Mesenchymal stem cell (in vitro differentiated cells and primary cell): ENCODE data around the gene LONRF3.
"Not testable (repeated sequence)": the region's sequence is repeated elsewhere in the genome, so short reads cannot be mapped to it uniquely, and the experiment has no call there.

Experiments
- DNase-seq: peaks from one replicate; pipeline ENCODE4 v3.0.0-alpha.2; 2013
- H2AFZ ChIP-seq: one replicate; pipeline ENCODE4 v1.6.1; 2013; ENCODE audit warnings: low read depth, mild to moderate bottlenecking, control low read depth, inconsistent platforms, low read length, moderate library complexity
- H2AK5ac ChIP-seq: 2 replicates; pipeline ENCODE4 v1.6.1; 2013; ENCODE audit warnings: low read length, moderate library complexity, mild to moderate bottlenecking, inconsistent platforms; ENCODE audit not compliant: severe bottlenecking
- H2BK120ac ChIP-seq: one replicate; pipeline ENCODE4 v1.6.1; 2013; ENCODE audit warnings: low read depth, mild to moderate bottlenecking, inconsistent platforms, low read length, moderate library complexity
- H2BK12ac ChIP-seq, 2 experiments: one replicate each; pipeline ENCODE4 v1.6.1; 2013; ENCODE audit warnings: inconsistent platforms in 2 of 2, low read length in 2 of 2, mild to moderate bottlenecking in 2 of 2, moderate library complexity in 2 of 2, control low read depth in 1 of 2
- H2BK15ac ChIP-seq: one replicate; pipeline ENCODE4 v1.6.1; 2013; ENCODE audit warnings: mild to moderate bottlenecking, low read depth, inconsistent platforms; ENCODE audit not compliant: poor library complexity, severe bottlenecking
- H2BK5ac ChIP-seq: 2 replicates; pipeline ENCODE4 v1.6.1; 2013; ENCODE audit warnings: low read depth, mild to moderate bottlenecking, low read length, control low read depth, inconsistent platforms; ENCODE audit not compliant: poor library complexity, severe bottlenecking
- H3K14ac ChIP-seq, 2 experiments: one replicate each; pipeline ENCODE4 v1.6.1; 2013; ENCODE audit warnings: inconsistent platforms in 2 of 2, low read length in 2 of 2, control low read depth in 1 of 2, mild to moderate bottlenecking in 1 of 2, moderate library complexity in 1 of 2
- H3K18ac ChIP-seq, 2 experiments: one replicate each; pipeline ENCODE4 v1.6.1; 2013; ENCODE audit warnings: inconsistent platforms in 2 of 2, low read length in 2 of 2, control low read depth in 1 of 2, low read depth in 1 of 2, mild to moderate bottlenecking in 1 of 2
- H3K23ac ChIP-seq, 2 experiments: one replicate each; pipeline ENCODE4 v1.6.1; 2013; ENCODE audit warnings: inconsistent platforms in 2 of 2, low read length in 2 of 2, mild to moderate bottlenecking in 2 of 2, moderate library complexity in 2 of 2, control low read depth in 1 of 2
- H3K27ac ChIP-seq: 2 replicates; pipeline ENCODE4 v1.5.1; 2013; ENCODE audit warnings: mild to moderate bottlenecking, moderate library complexity, low read length, control low read depth, inconsistent platforms; ENCODE audit not compliant: poor library complexity, severe bottlenecking
- H3K27me3 ChIP-seq, 2 experiments: 2 replicates each; pipeline versions ENCODE4 v1.6.1 to v1.7.0; 2013; ENCODE audit warnings: low read length in 2 of 2, mild to moderate bottlenecking in 2 of 2, moderate library complexity in 2 of 2, control low read depth in 1 of 2, inconsistent platforms in 1 of 2; ENCODE audit not compliant: control insufficient read depth in 1 of 2, insufficient read depth in 1 of 2
- H3K36me3 ChIP-seq, 2 experiments: 2 replicates each; pipeline versions ENCODE4 v1.6.1 to v1.7.0; 2013; ENCODE audit warnings: low read length in 2 of 2, control low read depth in 1 of 2, inconsistent platforms in 1 of 2, low read depth in 1 of 2, mild to moderate bottlenecking in 1 of 2; ENCODE audit not compliant: insufficient read depth in 2 of 2, control insufficient read depth in 1 of 2
- H3K4ac ChIP-seq, 2 experiments: one replicate each; pipeline ENCODE4 v1.6.1; 2013; ENCODE audit warnings: inconsistent platforms in 2 of 2, low read length in 2 of 2, mild to moderate bottlenecking in 2 of 2, moderate library complexity in 2 of 2, control low read depth in 1 of 2, low read depth in 1 of 2
- H3K4me1 ChIP-seq: 2 replicates; pipeline ENCODE4 v1.6.1; 2013; ENCODE audit warnings: low read depth, low read length, control low read depth; ENCODE audit not compliant: control insufficient read depth, insufficient read depth
- H3K4me2 ChIP-seq: 2 replicates; pipeline ENCODE4 v1.6.1; 2013; ENCODE audit warnings: low read length, mild to moderate bottlenecking, inconsistent platforms; ENCODE audit not compliant: poor library complexity, severe bottlenecking
- H3K4me3 ChIP-seq, 2 experiments: 2 replicates each; pipeline versions ENCODE4 v1.5.1 to v1.7.0; 2013; ENCODE audit warnings: low read length in 2 of 2, mild to moderate bottlenecking in 2 of 2, control low read depth in 1 of 2, low read depth in 1 of 2; ENCODE audit not compliant: insufficient read depth in 1 of 2
- H3K79me1 ChIP-seq: replicated peaks from 2 replicates; pipeline ENCODE4 v1.6.1; 2013; ENCODE audit warnings: mild to moderate bottlenecking, control low read depth, low read length, inconsistent platforms; ENCODE audit not compliant: poor library complexity, severe bottlenecking
- H3K9ac ChIP-seq: 2 replicates; pipeline ENCODE4 v1.7.0; 2013; ENCODE audit warnings: mild to moderate bottlenecking, low read length, moderate library complexity
- H3K9me3 ChIP-seq: 2 replicates; pipeline ENCODE4 v1.7.0; 2013; ENCODE audit warnings: mild to moderate bottlenecking, low read length; ENCODE audit not compliant: control insufficient read depth
- H4K8ac ChIP-seq: one replicate; pipeline ENCODE4 v1.6.1; 2013; ENCODE audit warnings: inconsistent platforms, mild to moderate bottlenecking, low read length, moderate library complexity
- H4K91ac ChIP-seq: one replicate; pipeline ENCODE4 v1.6.1; 2013; ENCODE audit warnings: mild to moderate bottlenecking, low read length, inconsistent platforms
- WGBS: methylation state at CpG from one replicate; pipeline ENCODE4 v1.1.7; 2013; ENCODE audit warnings: mixed read lengths; 5-methylcytosine and 5-hydroxymethylcytosine counted together

LONRF3 gene

DNA sequence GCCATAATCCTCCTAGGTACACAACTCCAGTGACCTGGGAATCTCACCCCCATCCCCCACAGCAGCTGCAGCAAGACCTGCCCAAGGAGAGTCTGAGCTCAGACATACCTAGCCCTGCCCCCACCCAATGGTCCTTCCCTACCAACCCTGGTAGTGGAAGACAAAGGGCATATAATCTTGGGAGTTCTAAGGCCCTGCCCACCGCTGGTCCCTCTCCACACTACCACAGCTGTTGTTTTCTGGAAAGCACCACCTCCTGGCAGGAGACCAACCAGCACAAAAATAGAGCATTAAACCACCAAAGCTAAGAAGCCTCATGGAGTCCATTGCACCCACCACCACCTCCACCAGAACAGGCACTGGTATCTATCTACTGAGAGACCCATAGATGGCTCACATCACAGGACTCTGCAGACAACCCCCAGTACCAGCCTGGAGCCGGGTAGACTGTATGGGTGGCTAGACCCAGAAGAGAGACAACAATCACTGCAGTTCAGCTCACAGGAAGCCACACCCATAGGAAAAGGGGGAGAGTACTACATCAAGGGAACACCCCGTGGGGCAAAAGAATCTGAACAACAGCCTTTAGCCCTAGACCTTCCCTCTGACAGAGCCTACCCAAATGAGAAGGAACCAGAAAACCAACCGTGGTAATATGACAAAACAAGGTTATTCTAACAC lies 18.2 kb downstream of the LONRF3 start:
- WGBS: 77% methylated on average over 3 of the region's 4 CpGs

DNA sequence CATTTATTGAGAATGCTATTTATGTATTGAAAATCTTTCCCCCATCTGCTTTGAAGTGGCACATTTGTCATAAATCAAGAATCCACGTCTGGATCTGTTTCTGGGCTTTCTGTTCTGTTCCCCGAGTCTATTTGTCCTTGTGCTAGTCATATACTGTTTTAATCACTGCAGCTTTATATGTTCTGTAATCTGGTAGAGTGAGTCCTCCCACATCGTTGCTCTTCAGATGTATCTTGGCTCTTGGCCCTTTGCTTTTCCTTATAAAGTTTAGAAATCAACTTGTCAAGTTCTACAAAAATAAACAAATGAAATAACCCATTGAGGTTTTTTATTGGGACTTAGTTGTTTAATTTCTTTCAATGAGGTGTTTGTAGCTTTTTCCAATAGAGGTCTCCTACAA lies 29.0 kb downstream of the LONRF3 start:
- H3K18ac ChIP-seq: no peak overlapping the region
- H3K23ac ChIP-seq: no peak overlapping the region
- no peak overlapping the region for H4K91ac ChIP-seq
- H3K9ac ChIP-seq: no peak overlapping the region
- no peak overlapping the region for H2BK15ac ChIP-seq
- H3K4ac ChIP-seq: no peak overlapping the region
- no peak overlapping the region for H2AK5ac ChIP-seq
- no peak overlapping the region for H3K4me3 ChIP-seq
- no peak overlapping the region for H3K4me2 ChIP-seq
- H3K79me1 ChIP-seq: no peaks in the 10 kb centered on the region
- H3K27me3 ChIP-seq: peaks cover 10 to 40% of the 10 kb centered on the region in 2 experiments
- no peak overlapping the region for H4K8ac ChIP-seq
- no peaks in the 10 kb centered on the region for H3K9me3 ChIP-seq
- H3K36me3 ChIP-seq: no peaks in the 10 kb centered on the region
- no peak overlapping the region for H2BK120ac ChIP-seq
- H3K4me1 ChIP-seq: no peaks in the 10 kb centered on the region
- H2BK5ac ChIP-seq: no peak overlapping the region
- H2BK12ac ChIP-seq: no peak overlapping the region
- DNase-seq: no peak
- no peak overlapping the region for H2AFZ ChIP-seq
- no CpG with 5 or more reads among the region's 3 CpGs for WGBS
- no peak overlapping the region for H3K14ac ChIP-seq
- no peak overlapping the region for H3K27ac ChIP-seq

More for the DNA sequence above, 18.2 kb downstream of the LONRF3 start:
- H3K27ac ChIP-seq, H2BK12ac ChIP-seq, H3K36me3 ChIP-seq, H3K4me2 ChIP-seq, DNase-seq, H3K4me1 ChIP-seq, H2AFZ ChIP-seq, H4K91ac ChIP-seq, H3K9ac ChIP-seq, H3K23ac ChIP-seq, H3K4ac ChIP-seq, H2AK5ac ChIP-seq, H2BK120ac ChIP-seq, H3K9me3 ChIP-seq, H2BK5ac ChIP-seq, H3K14ac ChIP-seq, H2BK15ac ChIP-seq, H3K79me1 ChIP-seq, H3K18ac ChIP-seq, H3K4me3 ChIP-seq, H4K8ac ChIP-seq: not testable (repeated sequence)
- peaks cover 0 to 27% of the 10 kb centered on the region in 2 experiments for H3K27me3 ChIP-seq

DNA sequence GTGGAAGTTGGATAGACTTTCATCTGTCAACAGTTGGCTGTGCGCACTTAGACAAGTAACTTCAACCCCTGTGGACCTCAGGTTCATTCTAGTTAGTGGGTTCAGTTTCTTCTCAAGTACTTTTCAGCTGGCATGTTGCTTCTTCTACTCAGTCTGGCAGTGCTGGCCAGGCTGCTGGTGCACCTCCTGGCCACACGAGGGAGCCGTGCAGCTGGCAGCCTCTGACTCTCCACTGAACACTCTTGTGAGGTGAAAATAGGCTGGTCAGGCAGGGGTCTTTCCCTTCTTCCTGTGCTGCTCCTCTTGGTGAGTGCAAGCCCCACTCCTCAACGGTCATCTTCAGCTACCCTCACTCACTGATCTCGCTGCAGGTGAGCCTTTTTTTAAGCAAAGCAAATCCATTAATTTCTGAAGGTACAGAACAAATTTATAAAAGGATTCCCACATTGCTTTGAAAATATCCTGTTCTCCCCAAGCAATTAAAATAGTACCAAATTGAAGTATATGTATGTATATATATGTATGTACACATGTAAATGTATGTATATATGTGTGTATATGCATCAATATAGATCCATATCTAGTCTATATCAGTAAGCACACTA lies 30.6 kb downstream of the LONRF3 start:
- Histone ChIP-seq H3K4me1 (no peaks in the 10 kb centered on the region), H2BK15ac (no peak overlapping the region), H3K18ac (no peak overlapping the region), H4K91ac (no peak overlapping the region), H3K27me3 (peaks cover 0 to 34% of the 10 kb centered on the region in 2 experiments), H3K36me3 (no peaks in the 10 kb centered on the region), H3K4me3 (no peak overlapping the region), H3K9me3 (no peaks in the 10 kb centered on the region), H3K23ac (no peak overlapping the region), H3K4ac (no peak overlapping the region), H2BK12ac (no peak overlapping the region), H2BK5ac (no peak overlapping the region), H4K8ac (no peak overlapping the region), H2BK120ac (no peak overlapping the region), H3K9ac (no peak overlapping the region), H3K4me2 (no peak overlapping the region), H3K27ac (no peak overlapping the region), H3K14ac (no peak overlapping the region), H2AFZ (no peak overlapping the region), H3K79me1 (no peaks in the 10 kb centered on the region), H2AK5ac (no peak overlapping the region)
- WGBS: 0% methylated on average over 4 of the region's 5 CpGs
- peak; percentile 31 for DNase-seq

DNA sequence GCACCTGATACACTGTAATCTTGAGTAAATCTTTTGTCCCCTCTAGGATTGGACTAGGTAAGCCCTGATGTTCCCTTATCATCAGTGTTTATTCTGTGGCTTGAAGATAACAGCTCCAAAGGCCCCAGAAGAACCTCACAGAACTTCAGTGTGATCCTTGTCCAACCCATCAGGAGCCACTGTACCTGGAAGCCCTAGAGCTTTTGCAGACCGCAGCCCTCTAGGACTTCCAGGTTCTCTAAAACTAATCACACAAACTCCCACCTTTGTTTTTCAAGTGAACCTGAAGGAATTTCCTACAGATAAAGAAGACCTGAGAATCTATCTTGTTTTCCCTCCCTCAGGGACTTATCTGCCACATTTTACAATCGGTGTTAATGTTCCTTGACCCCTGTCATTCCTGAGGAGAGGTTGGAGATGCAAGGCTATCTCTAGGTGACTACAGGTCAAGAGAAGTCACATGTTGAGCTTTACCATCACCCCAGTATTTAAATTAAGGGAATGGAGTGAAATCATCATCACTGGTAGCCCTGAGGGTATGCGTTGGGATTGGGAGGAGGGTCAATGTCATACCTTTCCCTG lies 32.9 kb downstream of the LONRF3 start:
- Histone ChIP-seq H2BK15ac (no peak overlapping the region), H2BK12ac (no peak overlapping the region), H3K27me3 (peaks cover 0 to 17% of the 10 kb centered on the region in 2 experiments), H3K23ac (no peak overlapping the region), H2BK5ac (no peak overlapping the region), H3K18ac (no peak overlapping the region), H3K9ac (no peak overlapping the region), H3K4me2 (no peak overlapping the region), H3K14ac (no peak overlapping the region), H3K36me3 (no peaks in the 10 kb centered on the region), H3K4me3 (no peak overlapping the region), H4K8ac (no peak overlapping the region), H2BK120ac (no peak overlapping the region), H3K4ac (no peak overlapping the region), H2AFZ (no peak overlapping the region), H2AK5ac (no peak overlapping the region), H3K9me3 (no peaks in the 10 kb centered on the region), H3K4me1 (no peaks in the 10 kb centered on the region), H3K79me1 (no peaks in the 10 kb centered on the region), H4K91ac (no peak overlapping the region), H3K27ac (no peak overlapping the region)
- DNase-seq: no peak
- WGBS: 67% methylated on average over 2 of the region's 3 CpGs
